GM18867 (cell line): Measurements from ENCODE around the gene MSRB1.

Experiments used
- ATAC-seq: cut with Tn5 transposase; IDR thresholded peaks from one replicate; pipeline ENCODE4 v1.9.1; 2021; ENCODE audit warnings: mild to moderate bottlenecking, moderate library complexity; ENCODE audit not compliant: unreplicated experiment

The MSRB1 gene

DNA sequence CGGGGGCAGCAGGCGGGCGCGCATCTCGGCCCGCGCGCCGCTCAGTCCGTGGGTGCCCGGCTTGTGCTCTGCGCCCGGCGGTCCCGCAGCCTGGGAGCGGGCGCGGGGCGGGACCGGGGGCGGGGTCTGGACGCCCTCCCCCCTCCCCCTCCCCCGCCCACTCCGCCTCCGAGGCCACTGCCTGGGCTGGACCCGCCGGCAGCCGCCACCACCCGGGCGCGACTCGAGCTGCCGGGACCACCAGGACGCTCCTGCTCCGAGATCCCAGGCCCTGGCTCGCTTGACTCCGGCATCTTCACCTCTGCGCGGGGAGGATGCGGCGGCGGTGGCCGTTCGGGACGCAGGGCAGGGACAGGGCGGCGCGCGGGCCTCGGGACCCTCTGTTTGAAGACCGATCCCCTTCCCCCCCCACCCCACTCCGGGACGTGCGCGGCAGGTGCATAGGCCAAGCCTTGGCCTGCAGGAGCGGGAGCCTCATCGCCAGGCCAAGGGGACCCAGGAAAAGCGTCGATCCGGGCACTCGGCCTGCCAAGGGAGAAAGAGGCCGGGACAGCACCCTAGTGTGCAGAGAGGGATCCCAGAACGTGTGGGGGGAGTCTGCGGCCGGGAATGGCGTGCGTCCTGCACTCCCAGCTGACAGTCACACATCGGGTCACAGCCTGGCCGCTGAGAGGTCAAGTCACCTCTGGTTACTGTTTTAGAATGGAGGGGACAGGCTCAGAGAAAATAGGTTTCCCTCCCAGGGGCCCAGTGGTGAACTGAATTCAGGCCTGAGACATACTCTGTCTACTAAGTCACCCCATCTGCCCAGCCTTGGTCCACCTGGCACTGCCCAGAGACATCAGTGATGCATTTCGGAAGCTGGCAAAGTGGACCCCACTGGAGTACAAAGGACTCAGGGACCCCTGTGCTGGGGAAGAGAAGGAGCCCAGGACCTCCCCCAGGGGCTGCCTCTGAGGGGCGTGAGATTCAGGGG, 24.4 kb downstream of the MSRB1 start, which contains the start of gene HS3ST6:
TSS of gene HS3ST6 (minus strand) at position 65 of the 976 bp plus-strand sequence. CDS start 92 bp downstream, outside the sequence.
- no peak for ATAC-seq

DNA sequence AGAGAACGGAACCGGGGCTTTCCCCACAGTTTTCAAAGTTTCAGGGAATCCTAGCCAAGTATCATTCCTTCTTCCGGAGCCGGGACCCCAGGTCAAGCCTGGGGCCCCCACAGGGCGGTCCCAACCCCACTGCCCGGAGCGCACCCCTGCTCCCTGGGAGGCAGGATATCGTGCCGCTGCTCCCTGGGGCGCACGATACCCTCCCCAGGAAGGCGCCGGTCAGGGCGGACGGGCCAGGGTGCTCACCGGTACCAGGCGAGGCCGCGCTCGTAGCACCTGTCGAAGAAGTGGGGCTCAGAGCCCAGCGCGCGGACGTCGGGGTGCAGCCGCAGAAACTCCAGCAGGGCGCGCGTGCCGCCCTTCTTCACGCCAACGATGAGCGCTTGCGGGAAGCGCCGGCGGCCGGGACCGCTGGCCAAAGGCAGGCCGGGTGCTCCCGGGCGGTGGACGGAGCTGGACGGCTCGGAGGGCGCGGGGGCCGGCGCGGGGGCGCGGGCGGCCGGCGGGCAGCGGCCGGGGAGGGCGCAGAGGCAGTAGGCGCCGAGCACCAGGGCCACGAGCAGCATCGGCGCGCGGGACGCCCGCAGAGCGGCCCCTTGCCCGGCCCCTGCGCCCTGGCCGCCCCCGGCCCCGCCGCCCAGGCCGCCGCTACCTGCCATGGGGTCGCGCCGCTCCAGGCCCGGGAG, 25.2 kb downstream of the MSRB1 start:
- no peak for ATAC-seq

DNA sequence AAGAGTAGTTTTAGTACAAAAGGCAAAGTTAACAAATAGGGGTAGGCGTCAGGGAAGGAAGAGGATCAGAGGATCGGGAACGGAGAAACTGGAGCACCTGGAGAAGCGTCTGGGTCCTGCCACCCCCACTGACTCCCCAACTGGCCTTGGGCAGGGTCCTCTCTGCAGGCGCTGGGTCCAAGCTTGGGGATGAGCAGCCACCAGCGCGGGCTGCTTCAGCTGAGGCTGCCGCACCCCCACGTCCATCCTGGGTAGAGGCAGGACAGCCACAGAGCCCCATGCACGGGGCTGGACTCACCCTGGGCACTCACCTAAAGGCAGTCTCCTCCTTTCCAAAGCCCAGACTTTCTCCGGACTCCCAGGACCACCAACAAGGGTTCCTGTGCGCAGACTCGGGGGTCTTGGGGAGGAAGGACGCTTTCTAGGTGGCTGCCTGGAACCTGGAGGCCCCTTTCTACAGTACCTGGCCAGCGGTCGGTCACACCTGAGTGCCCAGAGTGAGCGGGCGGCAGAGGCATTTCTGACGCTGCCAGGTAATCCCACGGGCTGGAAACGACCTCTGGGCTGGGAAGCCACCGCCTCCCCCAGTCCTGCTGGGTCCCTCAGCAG, 25.8 kb downstream of the MSRB1 start:
- ATAC-seq, result no peak

DNA sequence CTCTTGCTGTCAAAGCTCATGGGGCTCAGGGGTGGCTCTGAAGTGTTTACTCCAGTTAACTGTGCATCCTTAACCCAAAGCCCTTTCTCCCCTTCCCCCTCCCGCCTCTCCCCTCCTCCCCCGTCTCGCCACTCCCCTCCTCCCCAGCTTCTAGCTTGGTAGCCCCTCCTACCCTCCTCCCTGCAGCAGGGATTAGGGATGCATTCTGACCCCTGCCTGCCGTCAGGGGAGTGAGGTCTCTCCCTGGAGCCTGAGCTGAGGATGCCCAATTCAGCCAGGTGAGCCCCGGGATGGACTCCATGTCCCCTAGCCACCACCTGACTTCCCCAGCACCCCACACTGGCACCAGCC, 26.4 kb downstream of the MSRB1 start:
- ATAC-seq, result no peak

DNA sequence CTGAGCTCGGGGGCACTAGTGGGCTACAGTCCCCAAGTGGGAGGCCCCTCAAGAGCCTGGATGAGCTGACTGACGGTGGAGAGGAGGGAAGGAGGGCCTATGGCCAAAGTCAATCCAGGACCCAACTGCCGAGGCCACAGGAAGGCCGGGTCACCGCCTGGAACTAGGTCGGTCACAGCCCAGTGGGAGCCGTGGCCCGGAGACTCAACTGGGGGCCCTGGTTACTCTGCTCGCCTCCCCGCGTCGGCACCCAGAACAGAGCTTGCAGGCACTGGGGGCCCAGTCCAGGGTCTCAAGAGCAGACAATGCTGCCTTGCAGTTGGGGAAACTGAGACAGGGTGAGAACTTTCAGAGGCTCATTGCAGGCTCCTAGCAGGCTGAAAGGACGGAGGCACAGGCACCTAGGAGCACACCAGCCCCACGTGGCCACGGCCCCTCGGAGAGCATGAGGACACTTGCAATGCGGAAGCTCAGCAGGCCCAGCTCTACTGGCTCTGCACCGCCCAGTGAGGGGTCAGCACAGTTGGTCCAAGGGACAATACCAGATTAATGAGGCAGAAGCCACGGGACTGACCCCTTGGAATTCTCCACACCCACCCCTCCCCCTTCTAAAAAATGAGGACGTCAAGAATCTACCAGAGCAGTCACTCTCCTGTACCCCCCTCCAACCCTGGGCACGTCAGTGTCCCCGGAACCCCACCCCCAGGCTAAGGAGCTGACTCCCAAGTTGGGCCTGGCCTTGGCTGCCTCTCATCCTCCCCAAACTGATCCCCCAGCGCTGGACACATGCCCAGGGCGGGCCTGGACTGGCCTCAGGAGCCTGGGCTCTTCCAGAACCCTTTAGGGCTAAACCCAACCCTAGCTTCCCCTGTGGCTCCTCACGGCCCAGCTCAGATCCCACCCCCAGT, 27.0 kb downstream of the MSRB1 start:
- ATAC-seq, result no peak

DNA sequence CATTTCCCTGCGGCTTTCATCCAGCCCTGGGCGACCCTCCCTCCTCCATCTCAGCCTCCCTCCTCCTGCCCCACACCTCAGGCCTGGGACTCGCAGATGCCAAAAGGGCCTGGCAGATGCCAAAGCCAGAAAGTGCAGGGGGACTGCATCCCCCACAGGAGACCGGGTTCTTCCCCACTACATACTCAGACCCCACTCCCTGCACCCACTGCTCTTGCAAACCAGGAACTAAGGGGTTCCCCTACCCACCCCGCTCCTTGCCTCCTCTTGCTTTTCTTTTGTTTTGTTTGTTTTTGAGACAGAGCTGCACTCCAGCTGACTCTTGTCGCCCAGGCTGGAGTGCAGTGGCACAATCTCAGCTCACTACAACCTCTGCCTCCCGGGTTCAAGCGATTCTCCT, 28.0 kb downstream of the MSRB1 start:
- no peak for ATAC-seq

DNA sequence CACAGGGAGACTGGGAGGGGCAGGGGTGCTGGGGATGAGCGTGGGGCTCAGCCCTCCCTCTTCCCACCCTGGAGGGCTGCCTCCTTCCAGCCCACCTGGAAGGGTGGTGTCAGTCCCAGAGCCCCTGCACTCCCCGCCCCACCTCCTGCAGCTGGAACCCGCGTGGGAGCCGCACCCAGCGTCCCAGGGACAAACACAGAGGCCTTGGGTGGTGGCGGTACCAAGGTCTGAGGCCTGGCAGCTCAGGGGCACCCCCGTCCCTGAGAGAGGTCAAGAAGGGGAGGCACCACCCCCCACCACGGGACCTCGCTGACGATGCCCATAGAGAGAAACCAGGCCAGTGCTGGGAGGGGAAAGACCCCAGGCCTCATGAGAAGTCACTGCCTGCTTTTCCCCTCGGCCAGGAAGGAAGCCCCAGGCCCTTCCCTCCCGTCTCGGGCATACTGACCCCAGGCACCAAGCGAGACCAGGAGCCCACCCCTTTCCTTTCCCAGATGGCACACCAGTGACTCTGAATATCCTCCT, 28.9 kb downstream of the MSRB1 start:
- ATAC-seq, result no peak

DNA sequence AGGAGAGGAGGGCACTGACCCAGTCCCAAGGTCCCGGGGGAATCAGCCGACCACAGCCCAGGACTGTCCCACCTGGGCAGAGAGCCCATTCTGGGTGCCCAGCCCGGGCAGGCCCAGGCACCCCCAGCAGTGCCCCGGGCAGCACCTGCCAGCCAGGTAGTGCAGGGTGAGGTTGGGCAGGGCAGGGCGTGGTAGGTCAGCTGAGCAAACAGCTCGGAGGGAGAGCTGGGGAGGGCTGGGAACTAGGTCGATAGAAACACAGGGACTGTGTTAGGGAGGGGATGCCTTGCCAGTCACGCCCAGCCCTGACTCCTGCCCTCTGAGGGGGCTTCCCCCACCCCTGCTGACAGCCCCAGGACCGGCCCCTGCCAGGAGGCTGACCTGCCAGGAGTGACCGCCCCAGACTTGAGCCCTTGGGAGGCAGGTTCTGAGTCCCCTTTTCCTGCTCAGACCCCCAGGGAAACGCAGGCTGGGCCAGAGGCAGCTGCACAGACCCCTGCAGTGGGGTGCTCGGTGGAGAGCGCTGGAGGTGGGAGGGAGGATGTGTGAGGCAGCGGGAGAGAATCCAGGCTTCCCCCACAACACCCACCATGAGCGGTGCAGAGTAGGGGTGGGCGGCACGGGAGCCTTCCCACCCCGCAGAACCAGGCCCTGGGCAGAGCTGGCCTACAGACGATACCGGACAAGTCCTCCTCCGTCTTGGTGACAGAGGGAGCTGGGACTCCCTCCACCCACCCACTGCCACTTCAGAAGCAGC, 29.5 kb downstream of the MSRB1 start:
- no peak for ATAC-seq

DNA sequence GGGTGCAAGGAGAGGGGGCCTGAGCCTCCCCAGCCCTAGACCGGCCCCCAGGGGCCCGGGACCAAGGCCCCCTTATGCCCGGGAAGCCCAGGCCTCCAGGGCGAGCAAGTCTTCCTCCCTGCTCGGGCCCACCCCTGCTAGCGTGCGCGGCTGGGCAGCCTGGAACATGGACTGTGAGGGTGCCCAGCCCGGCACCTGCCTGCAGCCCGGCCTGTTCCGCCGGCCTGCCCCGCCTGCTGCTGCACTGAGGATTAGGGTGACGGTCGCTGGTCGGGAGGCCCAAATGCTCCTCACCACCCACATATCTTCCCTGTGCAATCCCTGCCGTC, 30.8 kb downstream of the MSRB1 start:
- no peak for ATAC-seq

DNA sequence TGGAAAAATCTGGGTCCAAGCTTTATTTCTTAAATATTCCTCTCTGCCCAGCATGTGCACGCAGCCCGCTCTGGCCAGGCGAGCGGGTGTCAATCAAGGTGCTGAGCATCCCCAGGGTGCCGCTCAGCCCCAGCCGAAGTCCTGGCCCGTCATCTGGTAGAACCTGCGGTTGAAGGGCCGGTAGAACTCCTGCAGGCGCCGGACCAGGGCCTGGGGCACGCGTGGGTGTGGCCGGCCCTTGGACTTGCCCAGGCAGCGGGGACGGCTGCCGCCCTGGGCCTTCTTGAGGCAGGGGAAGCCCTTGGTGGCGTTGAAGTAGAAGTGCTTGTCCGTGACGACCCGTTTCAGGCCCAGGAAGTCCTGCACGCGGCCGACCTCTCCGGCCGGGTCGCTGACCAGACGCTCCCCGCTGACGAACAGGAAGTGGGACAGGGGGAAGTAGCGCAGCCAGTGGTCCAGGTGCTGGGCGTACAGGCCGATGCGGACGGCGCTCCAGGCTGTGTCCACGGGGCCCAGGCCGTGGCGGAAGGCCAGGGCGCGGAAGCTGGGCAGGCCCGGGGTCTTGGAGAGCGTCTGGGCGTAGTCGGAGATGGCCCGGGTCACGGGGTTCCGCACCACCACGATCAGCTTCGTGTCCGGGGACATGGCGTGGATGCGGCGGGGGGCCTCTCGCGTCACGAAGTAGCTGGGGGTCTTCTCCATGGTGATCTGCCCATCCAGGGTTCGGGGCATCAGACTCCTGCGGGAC, 31.4 kb downstream of the MSRB1 start:
- no peak for ATAC-seq

DNA sequence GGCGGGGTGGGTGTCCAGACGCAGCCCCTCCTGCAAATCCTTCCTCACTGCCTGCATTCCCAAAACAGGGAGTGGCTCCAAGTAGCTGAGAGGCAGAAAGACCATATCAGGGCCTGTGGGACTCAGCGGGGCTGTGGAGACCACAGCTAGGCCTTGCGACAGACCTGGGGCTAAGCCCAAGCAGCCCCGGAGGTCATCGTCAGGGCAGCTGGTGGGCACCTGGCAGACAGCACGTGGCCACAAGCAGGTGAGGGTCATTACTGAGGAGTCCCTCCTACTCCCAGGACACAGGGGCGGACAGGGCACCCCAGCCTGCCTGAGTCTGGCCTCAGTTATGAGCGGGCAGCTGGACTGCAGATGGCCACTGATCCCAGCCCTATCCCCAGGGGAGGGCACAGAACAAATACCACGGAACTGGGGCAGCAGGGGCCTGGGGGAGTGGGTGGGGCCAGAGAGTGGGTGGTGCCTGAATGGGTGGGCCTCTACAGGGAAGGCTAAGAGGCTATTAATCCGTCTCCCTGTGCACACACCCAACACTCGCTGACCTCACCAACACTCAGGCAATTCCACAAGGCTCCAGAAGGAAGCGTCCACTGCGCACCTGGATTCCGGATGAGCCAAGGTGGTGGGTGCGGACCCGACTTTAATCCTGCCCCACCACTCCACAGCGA, 33.3 kb downstream of the MSRB1 start:
- ATAC-seq, result no peak

DNA sequence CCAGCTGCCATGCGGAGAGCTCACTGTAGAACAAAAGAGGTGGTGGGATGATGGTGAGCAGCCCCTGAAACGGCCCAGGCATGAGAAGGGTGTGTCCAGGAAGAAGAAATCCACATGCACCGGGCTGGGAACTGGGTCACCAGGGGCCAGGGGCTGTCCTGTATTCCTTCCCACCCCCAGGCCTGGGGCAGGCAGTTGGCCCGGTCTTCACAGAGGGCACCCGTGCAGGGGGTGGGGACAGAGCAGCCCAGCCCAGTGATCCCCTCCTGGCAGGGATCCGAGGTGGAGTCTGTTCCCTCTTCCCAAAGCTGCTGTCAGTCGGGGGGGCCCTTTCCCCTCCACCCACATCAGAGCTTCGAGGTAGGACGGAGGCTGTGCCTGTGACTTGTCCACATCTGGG, 34.0 kb downstream of the MSRB1 start:
- no peak for ATAC-seq

DNA sequence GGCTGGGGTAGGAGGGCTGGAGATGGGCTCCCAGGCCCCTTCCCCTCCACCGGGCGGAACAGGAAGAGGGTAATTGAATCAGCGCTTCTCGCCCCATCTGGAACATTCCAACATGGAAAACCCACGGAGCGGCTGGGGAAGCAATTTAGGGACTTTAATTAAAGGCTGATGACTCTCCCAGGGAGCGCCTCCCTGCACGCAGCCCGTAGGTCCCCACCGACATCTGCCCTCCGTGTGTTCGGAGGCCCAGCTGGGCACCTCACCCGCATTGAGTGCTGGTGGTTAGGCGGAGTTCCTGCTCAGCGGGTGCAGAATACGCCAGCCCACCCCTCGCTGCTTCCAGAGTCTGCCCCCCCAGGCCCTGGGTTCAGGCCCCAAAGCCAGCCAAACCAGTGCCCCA, 34.8 kb downstream of the MSRB1 start:
- no peak for ATAC-seq

DNA sequence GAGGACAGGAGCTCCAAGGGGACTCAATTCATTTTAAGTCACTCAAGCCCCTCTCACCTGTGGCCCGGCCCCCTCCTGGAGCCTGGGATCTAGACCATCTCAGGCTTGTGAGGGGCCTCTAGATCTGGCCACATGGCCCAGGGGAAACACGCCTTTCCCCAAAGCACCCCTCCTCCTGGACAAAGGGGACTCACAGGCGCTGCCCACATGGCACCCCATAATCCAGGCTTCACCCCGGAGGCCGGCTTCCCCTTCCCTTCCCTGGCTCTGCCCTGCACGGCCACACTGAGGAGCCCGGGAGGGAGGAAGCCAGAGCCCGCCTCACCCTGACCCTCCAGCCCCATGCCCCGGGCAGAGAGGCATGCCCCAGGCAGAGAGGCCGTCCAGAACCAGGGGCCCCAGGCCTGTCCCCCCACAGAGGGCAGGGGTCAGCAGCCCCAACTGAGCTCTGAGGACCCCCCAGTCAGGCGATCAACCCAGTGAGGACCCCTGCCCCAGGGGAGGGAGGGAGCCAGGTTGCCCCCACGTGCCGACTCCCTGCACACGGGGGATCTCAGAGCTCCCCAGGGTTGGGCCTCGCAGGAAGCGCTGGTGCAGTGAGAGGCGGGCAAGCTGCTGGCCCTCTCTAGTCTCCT, 35.7 kb downstream of the MSRB1 start:
- ATAC-seq, result no peak

DNA sequence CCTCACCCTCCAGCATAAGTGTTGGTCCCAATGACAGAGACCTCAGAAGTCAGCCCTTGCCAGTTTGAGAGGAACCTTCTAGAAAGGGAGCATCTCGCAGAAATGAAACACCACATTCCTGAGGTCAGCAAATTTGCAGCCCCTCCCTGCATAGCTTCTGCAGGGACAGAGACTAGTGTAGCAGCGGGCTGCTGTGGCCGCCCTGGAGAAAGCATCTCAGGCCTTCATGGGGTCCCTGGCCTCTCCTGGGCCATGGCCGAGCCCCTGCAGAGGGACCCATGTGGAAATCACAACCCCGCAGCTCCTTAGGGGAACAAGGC, 36.2 kb downstream of the MSRB1 start:
- no peak for ATAC-seq

DNA sequence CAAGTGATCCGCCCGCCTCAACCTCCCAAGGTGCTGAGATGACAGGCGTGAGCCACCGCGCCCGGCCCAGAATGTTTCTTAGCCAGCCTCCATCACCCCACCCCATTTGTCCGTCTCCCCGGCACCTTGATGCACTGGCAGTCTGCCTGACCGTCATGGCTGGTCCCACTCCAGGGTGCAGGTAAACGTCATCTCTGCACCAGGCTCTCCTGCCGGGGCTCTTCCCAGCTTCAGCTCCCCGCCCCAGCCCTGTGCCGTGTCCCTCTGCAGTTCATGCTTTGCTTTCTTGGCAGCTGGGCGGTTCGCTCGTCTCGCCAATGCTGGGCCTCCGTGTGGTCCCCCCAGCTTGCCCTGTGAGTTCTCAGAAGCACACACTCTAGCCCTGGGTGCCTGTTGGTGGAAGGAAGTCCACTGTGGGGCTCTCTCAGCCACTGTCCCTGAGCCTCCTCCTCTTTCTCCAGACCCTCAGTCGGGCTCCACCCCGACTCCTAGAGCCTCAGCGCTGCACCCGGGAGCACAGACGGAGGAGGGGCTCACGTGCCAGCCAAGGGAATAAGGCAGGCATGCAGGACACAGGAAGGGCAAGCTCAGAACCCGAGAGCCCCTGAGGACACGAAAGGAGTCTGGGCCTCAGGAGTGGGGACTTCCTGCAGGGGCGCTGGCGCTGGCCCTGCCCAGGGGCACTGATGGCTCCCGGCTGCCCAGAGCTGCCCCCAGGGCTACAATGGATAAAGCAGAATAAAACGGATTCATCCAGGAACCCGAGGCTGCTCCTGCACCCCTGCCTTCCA, 36.7 kb downstream of the MSRB1 start:
- no peak for ATAC-seq
